Neuronal stem cell (in vitro differentiated cells): ENCODE data around the gene RND2.

Experiments
- DNase-seq: peaks from one replicate; pipeline ENCODE4 v3.0.0-alpha.2; 2013; ENCODE audit warnings: low spot score
- H2AFZ ChIP-seq: one replicate; pipeline ENCODE4 v1.6.1; 2013; ENCODE audit warnings: mild to moderate bottlenecking, low read length, inconsistent platforms
- H2AK5ac ChIP-seq: 2 replicates; pipeline ENCODE4 v1.6.1; 2013; ENCODE audit warnings: low read depth, mild to moderate bottlenecking, inconsistent platforms, low read length, moderate library complexity, mixed read lengths
- H2BK120ac ChIP-seq: 2 replicates; pipeline ENCODE4 v1.6.1; 2013; ENCODE audit warnings: low read depth, mild to moderate bottlenecking, inconsistent platforms, low read length, moderate library complexity, mixed read lengths
- H2BK12ac ChIP-seq: one replicate; pipeline ENCODE4 v1.6.1; 2013; ENCODE audit warnings: low read length, inconsistent platforms
- H2BK15ac ChIP-seq: 2 replicates; pipeline ENCODE4 v1.6.1; 2013; ENCODE audit warnings: mild to moderate bottlenecking, low read length, inconsistent platforms, mixed read lengths
- H2BK5ac ChIP-seq: one replicate; pipeline ENCODE4 v1.6.1; 2013; ENCODE audit warnings: inconsistent platforms, mild to moderate bottlenecking, low read length, moderate library complexity
- H3K14ac ChIP-seq: one replicate; pipeline ENCODE4 v1.6.1; 2013; ENCODE audit warnings: low read length, inconsistent platforms
- H3K18ac ChIP-seq: 2 replicates; pipeline ENCODE4 v1.6.1; 2013; ENCODE audit warnings: low read length, inconsistent platforms
- H3K23ac ChIP-seq: 2 replicates; pipeline ENCODE4 v1.6.1; 2013; ENCODE audit warnings: low read depth, mild to moderate bottlenecking, mixed read lengths, low read length, inconsistent platforms; ENCODE audit not compliant: poor library complexity
- H3K27ac ChIP-seq: replicated peaks from 3 replicates; pipeline ENCODE4 v1.5.1; 2013; ENCODE audit warnings: low read length, inconsistent platforms
- H3K27me3 ChIP-seq, 3 experiments: 2 replicates each; pipeline ENCODE4 v1.6.1; 2013; ENCODE audit warnings: low read length in 3 of 3, mild to moderate bottlenecking in 2 of 3, inconsistent platforms in 1 of 3, low read depth in 1 of 3, mixed read lengths in 1 of 3, moderate library complexity in 1 of 3; ENCODE audit not compliant: control insufficient read depth in 3 of 3, insufficient read depth in 3 of 3
- H3K36me3 ChIP-seq, 2 donors: replicated peaks in 1 of 2; 2 replicates each; pipeline ENCODE4 v1.6.1; 2013; ENCODE audit warnings: low read length in 2 of 2; ENCODE audit not compliant: control insufficient read depth in 2 of 2, insufficient read depth in 2 of 2
- H3K4ac ChIP-seq: 2 replicates; pipeline ENCODE4 v1.6.1; 2013; ENCODE audit warnings: inconsistent platforms, mild to moderate bottlenecking, low read length, moderate library complexity
- H3K4me1 ChIP-seq, 2 donors: 1 replicate in 1 of 2; 2 replicates in 1 of 2; pipeline ENCODE4 v1.6.1; 2013; ENCODE audit warnings: low read length in 2 of 2, low read depth in 1 of 2; ENCODE audit not compliant: control insufficient read depth in 2 of 2, insufficient read depth in 1 of 2
- H3K4me2 ChIP-seq: one replicate; pipeline ENCODE4 v1.6.1; 2013; ENCODE audit warnings: mild to moderate bottlenecking, low read length, inconsistent platforms; ENCODE audit not compliant: insufficient read depth, poor library complexity, severe bottlenecking
- H3K4me3 ChIP-seq, 2 donors: 2 replicates each; pipeline ENCODE4 v1.5.1; 2013; ENCODE audit warnings: low read length in 2 of 2, mild to moderate bottlenecking in 2 of 2, inconsistent platforms in 1 of 2, moderate library complexity in 1 of 2
- H3K79me1 ChIP-seq: one replicate; pipeline ENCODE4 v1.6.1; 2013; ENCODE audit warnings: low read depth, mild to moderate bottlenecking, inconsistent platforms, low read length, moderate library complexity
- H3K9ac ChIP-seq: one replicate; pipeline ENCODE4 v1.6.1; 2013; ENCODE audit warnings: mild to moderate bottlenecking, low read depth, low read length, inconsistent platforms; ENCODE audit not compliant: poor library complexity
- H3K9me3 ChIP-seq, 2 donors: replicated peaks in 1 of 2; 2 replicates each; pipeline versions ENCODE3 to v1.6.1; 2013; ENCODE audit warnings: low read length in 2 of 2, mild to moderate bottlenecking in 2 of 2, inconsistent platforms in 1 of 2, low read depth in 1 of 2, mixed read lengths in 1 of 2, moderate library complexity in 1 of 2; ENCODE audit not compliant: control insufficient read depth in 2 of 2, insufficient read depth in 1 of 2
- H4K8ac ChIP-seq: one replicate; pipeline ENCODE4 v1.6.1; 2013; ENCODE audit warnings: low read depth, mild to moderate bottlenecking, inconsistent platforms, low read length, moderate library complexity
- H4K91ac ChIP-seq: one replicate; pipeline ENCODE4 v1.6.1; 2013; ENCODE audit warnings: low read length, low read depth, mild to moderate bottlenecking, inconsistent platforms; ENCODE audit not compliant: poor library complexity
- WGBS, 2 donors: extraction: QIAGEN DNeasy Blood & Tissue Kit; methylation state at CpG; one replicate each; pipeline ENCODE4 v1.1.7; 2013; ENCODE audit warnings: missing lambda C conversion rate in 2 of 2, mixed read lengths in 1 of 2; ENCODE audit not compliant: insufficient read length in 2 of 2, insufficient replicate concordance in 1 of 2; ENCODE audit errors: extremely low coverage in 2 of 2; 5-methylcytosine and 5-hydroxymethylcytosine counted together

Gene RND2

DNA sequence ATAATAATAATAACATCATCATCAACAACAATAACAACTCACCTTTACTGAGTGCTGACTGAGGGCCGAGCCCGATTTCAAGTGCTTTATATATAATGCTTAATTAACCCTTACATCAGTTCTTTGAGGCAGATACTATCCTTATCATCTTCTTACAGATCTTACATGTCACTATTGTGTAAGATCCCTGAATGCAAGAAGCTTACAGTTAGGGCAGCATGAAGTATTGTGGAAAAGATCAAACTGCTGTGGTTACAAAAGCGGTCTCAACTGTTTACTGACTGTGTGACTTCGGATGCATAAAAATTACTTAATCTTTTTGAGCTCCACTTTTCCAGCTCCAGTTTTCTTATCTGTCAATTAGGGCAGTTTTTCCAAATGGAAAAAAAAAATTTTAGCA is 6.1 kb upstream of the RND2 start:
- Histone ChIP-seq H3K4me2 (no peak overlapping the region), H3K4me3 (no peak overlapping the region), H3K9me3 (no peaks in the 10 kb centered on the region), H2BK5ac (no peak overlapping the region), H3K4me1 (peaks cover 20 to 56% of the 10 kb centered on the region in 2 donors), H3K18ac (no peak overlapping the region), H3K23ac (no peak overlapping the region), H3K27ac (no peak overlapping the region), H2AFZ (no peak overlapping the region), H3K27me3 (no peaks in the 10 kb centered on the region), H4K91ac (no peak overlapping the region), H2BK12ac (no peak overlapping the region), H2AK5ac (no peak overlapping the region), H3K9ac (no peak overlapping the region), H3K36me3 (peaks cover 12 to 19% of the 10 kb centered on the region in 2 donors), H2BK120ac (no peak overlapping the region), H3K79me1 (peaks cover 11% of the 10 kb centered on the region), H4K8ac (no peak overlapping the region), H3K4ac (no peak overlapping the region), H3K14ac (no peak overlapping the region), H2BK15ac (no peak overlapping the region)
- WGBS, 2 donors = no CpG with 5 or more reads among the region's 4 CpGs
- DNase-seq = no peak

DNA sequence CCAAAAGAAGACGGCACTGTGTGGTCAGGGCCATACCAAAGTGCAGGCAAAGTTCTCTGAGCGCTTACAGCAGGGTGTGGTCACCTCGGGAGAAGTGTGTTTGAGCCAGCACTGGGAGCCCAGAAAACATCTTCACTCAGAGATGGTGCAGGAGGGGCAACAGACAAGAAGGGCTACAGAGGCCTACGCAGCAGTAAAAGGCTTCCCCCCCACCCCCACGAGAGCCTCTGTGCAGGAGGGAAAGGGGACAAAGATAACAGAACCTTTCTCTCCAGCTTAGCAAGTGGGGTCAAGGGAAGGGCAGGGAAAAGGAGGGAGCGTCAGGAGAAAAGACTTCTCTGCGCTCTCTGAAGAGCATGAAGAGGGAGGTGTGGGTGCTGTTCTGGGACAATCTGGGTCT is 5.6 kb upstream of the RND2 start:
- no CpG with 5 or more reads among the region's 7 CpGs for WGBS, 2 donors
- no peak overlapping the region for H2BK120ac ChIP-seq
- no peak overlapping the region for H2BK15ac ChIP-seq
- no peak overlapping the region for H3K27ac ChIP-seq
- no peak overlapping the region for H2BK12ac ChIP-seq
- no peak overlapping the region for H3K14ac ChIP-seq
- H3K79me1 ChIP-seq = peaks cover 11% of the 10 kb centered on the region
- no peak overlapping the region for H2AFZ ChIP-seq
- no peak overlapping the region for H3K4me3 ChIP-seq
- H3K9me3 ChIP-seq = no peaks in the 10 kb centered on the region
- H4K91ac ChIP-seq = no peak overlapping the region
- H3K18ac ChIP-seq = no peak overlapping the region
- no peaks in the 10 kb centered on the region for H3K27me3 ChIP-seq
- H2AK5ac ChIP-seq = no peak overlapping the region
- no peak overlapping the region for H3K9ac ChIP-seq
- no peak overlapping the region for H3K4me2 ChIP-seq
- no peak overlapping the region for H4K8ac ChIP-seq
- peaks cover 10 to 16% of the 10 kb centered on the region in 2 donors for H3K36me3 ChIP-seq
- no peak for DNase-seq
- H2BK5ac ChIP-seq = no peak overlapping the region
- no peak overlapping the region for H3K23ac ChIP-seq
- peaks cover 18 to 56% of the 10 kb centered on the region in 2 donors for H3K4me1 ChIP-seq
- H3K4ac ChIP-seq = no peak overlapping the region

DNA sequence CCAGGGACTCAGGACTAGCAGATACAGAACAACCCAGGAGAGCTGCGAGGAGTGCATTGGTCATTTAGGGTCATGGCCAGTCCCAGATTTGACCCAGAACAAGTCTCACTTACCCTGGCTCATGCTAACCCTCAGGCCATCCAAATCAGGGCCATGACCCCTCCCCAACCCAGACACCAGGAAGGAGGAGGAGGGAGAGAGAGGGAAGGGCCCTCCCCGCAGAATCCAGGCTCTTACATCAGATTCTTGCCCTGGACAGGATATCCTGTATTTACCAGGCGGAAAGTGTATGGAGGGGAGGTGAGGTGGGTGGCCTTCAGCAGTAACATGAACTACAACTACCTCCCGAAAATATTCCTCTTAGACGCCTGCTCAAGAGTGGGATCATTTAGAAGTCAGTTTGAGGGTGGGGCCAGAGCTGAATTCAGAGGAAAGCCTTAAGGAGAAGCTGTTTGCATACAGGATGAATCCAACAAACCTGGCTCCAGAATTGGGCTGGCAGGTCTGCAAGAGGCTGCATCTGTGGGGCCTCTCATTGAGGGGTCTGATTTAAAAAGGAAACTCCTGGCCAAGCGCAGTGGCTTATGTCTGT is 4.9 kb upstream of the RND2 start:
- H3K36me3 ChIP-seq = peaks cover 8 to 12% of the 10 kb centered on the region in 2 donors
- DNase-seq = no peak
- H3K18ac ChIP-seq = no peak overlapping the region
- H3K27me3 ChIP-seq = no peaks in the 10 kb centered on the region
- H3K4me1 ChIP-seq = peaks cover 15 to 51% of the 10 kb centered on the region in 2 donors
- H2AK5ac ChIP-seq = no peak overlapping the region
- H3K9me3 ChIP-seq = no peaks in the 10 kb centered on the region
- no peak overlapping the region for H2BK15ac ChIP-seq
- no peak overlapping the region for H3K27ac ChIP-seq
- no peak overlapping the region for H3K4ac ChIP-seq
- H4K91ac ChIP-seq = no peak overlapping the region
- no peak overlapping the region for H2BK120ac ChIP-seq
- peaks cover 11% of the 10 kb centered on the region for H3K79me1 ChIP-seq
- H3K4me2 ChIP-seq = no peak overlapping the region
- H3K23ac ChIP-seq = no peak overlapping the region
- no peak overlapping the region for H3K4me3 ChIP-seq
- no peak overlapping the region for H2AFZ ChIP-seq
- H2BK12ac ChIP-seq = no peak overlapping the region
- WGBS, 2 donors = no CpG with 5 or more reads among the region's 6 CpGs
- H3K14ac ChIP-seq = no peak overlapping the region
- no peak overlapping the region for H2BK5ac ChIP-seq
- no peak overlapping the region for H3K9ac ChIP-seq
- no peak overlapping the region for H4K8ac ChIP-seq

DNA sequence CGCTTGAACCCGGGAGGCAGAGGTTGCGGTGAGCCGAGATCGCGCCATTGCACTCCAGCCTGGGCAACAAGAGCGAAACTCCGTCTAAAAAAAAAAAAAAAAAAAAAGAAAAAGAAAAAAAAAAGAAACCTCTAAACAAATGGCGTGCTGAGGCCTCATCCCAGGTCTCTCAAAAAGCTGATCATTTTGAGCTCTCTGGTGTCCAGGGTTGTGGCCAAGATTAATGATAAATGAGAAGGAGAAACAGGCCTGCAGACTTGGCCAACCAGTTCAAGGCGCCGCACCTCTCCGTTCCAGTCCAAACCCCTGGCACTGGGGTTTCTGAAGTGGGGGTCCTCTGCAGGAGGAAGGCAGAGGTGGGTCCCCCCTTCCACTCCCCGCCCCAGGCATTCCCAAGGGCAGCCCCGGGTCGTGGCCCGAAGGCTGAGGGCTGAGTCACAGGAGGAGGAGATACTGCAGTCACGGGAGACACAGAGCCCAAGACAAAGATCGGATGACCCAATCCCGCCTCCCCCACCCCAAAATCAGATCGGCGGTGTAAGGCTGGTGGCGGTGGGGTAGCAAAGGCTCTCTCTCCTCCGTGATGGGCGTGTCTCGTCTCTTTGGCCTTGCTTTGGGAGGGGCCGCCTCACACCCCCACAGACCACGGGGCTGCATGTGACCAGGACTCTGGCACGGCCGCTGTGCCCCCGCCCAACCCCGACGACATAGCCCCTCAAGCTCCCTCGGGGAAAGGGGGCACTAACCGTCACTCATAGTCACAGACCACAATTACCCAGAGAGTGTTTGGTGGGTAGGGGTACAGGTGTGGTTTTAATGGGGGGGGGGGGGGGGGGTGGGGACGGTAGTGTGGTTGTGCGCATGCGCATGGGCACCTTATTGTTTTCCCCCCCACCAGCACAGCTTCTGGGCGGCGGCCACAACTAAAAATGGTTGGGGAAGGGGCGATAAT is 4.0 kb upstream of the RND2 start:
- Histone ChIP-seq H4K8ac (no peak overlapping the region), H3K27ac (no peak overlapping the region), H3K4me1 (peaks cover 17 to 48% of the 10 kb centered on the region in 2 donors), H3K23ac (peak overlapping the region; percentile 87), H3K9ac (peak overlapping the region; percentile 97), H3K4me2 (peak overlapping the region; percentile 83), H3K14ac (peak overlapping the region; percentile 40), H2AK5ac (peak overlapping the region; percentile 20), H2BK12ac (peak overlapping the region; percentile 28), H3K4ac (no peak overlapping the region), H3K9me3 (no peaks in the 10 kb centered on the region), H3K4me3 (peak overlapping the region; percentile 89 to 97), H3K27me3 (no peaks in the 10 kb centered on the region), H2BK5ac (peak overlapping the region; percentile 85), H3K36me3 (peaks cover 7 to 8% of the 10 kb centered on the region in 2 donors), H2BK120ac (no peak overlapping the region), H4K91ac (no peak overlapping the region), H2AFZ (peak overlapping the region; percentile 98), H2BK15ac (peak overlapping the region; percentile 2), H3K18ac (peak overlapping the region; percentile 25), H3K79me1 (peaks cover 11% of the 10 kb centered on the region)
- no CpG with 5 or more reads among the region's 40 CpGs for WGBS, 2 donors
- peak; percentile 39 for DNase-seq
